SU-DHL-6 (cell line): ENCODE results near the gene FOXP4.

Experiments used
- H2AFZ ChIP-seq: fragments of 200-600 bp; sonication (generic); 2 replicates; pipeline ENCODE4 v1.6.1; 2014; ENCODE audit warnings: low read depth, mild to moderate bottlenecking, moderate library complexity, mixed read lengths, antibody characterized with exemption, low read length; ENCODE audit not compliant: severe bottlenecking
- H3F3A ChIP-seq: fragments of 200-600 bp; shearing (Covaris generic); 2 replicates; pipeline ENCODE4 v1.6.0; 2016; ENCODE audit warnings: antibody characterized with exemption, mild to moderate bottlenecking; ENCODE audit not compliant: insufficient read depth
- H3K27ac ChIP-seq: fragments of 200-600 bp; sonication (generic); 2 replicates; pipeline ENCODE4 v1.5.1; 2016; ENCODE audit warnings: low read depth, mild to moderate bottlenecking, low read length, moderate library complexity, mixed read lengths
- H3K27me3 ChIP-seq: fragments of 200-600 bp; sonication (generic), shearing (Covaris generic); 2 replicates; pipeline ENCODE4 v1.6.0; 2014; ENCODE audit warnings: mild to moderate bottlenecking, low read length
- H3K36me3 ChIP-seq: fragments of 200-600 bp; sonication (generic); 2 replicates; pipeline ENCODE4 v1.6.1; 2014; ENCODE audit warnings: mild to moderate bottlenecking, low read length, mixed read lengths
- H3K4me2 ChIP-seq: fragments of 300-600, 200-600 bp; shearing (Covaris generic), sonication (generic); 2 replicates; pipeline ENCODE4 v1.6.0; 2014; ENCODE audit warnings: low read length, low read depth, mild to moderate bottlenecking; ENCODE audit not compliant: poor library complexity, severe bottlenecking
- H3K4me3 ChIP-seq: fragments of 200-600 bp; sonication (generic); 2 replicates; pipeline ENCODE4 v1.5.1; 2014; ENCODE audit warnings: antibody characterized with exemption, low read length, mild to moderate bottlenecking, mixed read lengths; ENCODE audit not compliant: insufficient read depth, poor library complexity, severe bottlenecking
- H3K79me2 ChIP-seq: fragments of 200-600 bp; sonication (generic); 2 replicates; pipeline ENCODE4 v1.6.1; 2014; ENCODE audit warnings: mild to moderate bottlenecking, low read length, moderate library complexity; ENCODE audit not compliant: insufficient read depth
- H3K9ac ChIP-seq: fragments of 200-600 bp; sonication (generic); 2 replicates; pipeline ENCODE4 v1.7.0; 2014; ENCODE audit warnings: mild to moderate bottlenecking, low read length
- H3K9me2 ChIP-seq: fragments of 200-600 bp; sonication (generic); replicated peaks from 2 replicates; pipeline ENCODE4 v1.6.1; 2014; ENCODE audit warnings: low read length; ENCODE audit not compliant: insufficient read depth
- H3K9me3 ChIP-seq: fragments of 200-600 bp; sonication (generic); 2 replicates; pipeline ENCODE4 v1.6.1; 2014; ENCODE audit warnings: low read length, mixed read lengths; ENCODE audit not compliant: insufficient read depth
- H4K20me1 ChIP-seq: fragments of 200-600 bp; sonication (generic); 2 replicates; pipeline ENCODE4 v1.6.1; 2014; ENCODE audit warnings: low read depth, mild to moderate bottlenecking, antibody characterized with exemption, low read length, moderate library complexity, mixed read lengths
- CTCF ChIP-seq: fragments of 200-600 bp; sonication (generic); IDR thresholded peaks from one replicate; pipeline ENCODE4 v1.5.1; 2017; ENCODE audit warnings: antibody characterized with exemption, mild to moderate bottlenecking, low read length, moderate library complexity; ENCODE audit not compliant: insufficient read depth, poor library complexity, severe bottlenecking
- EZH2phosphoT487 ChIP-seq: fragments of 200-600 bp; sonication (generic), shearing (Covaris generic); conservative IDR thresholded peaks from 2 replicates; pipeline ENCODE4 v1.6.1; 2018; ENCODE audit warnings: mild to moderate bottlenecking, antibody characterized with exemption, low read length, moderate library complexity, mixed read lengths

The FOXP4 gene

DNA sequence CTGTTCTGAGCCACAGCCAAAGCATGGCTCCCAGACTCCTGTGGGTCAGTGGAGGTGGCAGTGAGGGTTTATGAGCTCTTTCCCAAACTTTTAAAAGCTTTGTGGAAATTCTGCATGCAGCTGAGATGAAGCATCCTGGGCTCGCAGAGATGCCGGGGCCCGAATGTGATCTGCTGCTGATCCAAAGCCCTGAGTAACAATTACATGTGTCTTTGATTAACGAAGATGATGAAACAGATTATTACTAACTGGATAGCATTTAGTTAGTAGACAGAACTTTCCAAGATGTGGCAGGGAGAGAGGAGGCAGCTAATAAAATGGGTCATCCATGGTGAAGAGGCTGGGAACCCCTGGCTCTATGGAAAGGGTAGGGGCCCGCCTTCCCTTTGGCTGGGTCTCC lies 48.1 kb downstream of the FOXP4 start:
- H3K9ac ChIP-seq = no peak overlapping the region
- H3K36me3 ChIP-seq = no peaks in the 10 kb centered on the region
- H4K20me1 ChIP-seq = no peaks in the 10 kb centered on the region
- no peaks in the 10 kb centered on the region for H3K79me2 ChIP-seq
- TF ChIP-seq CTCF = no peak
- TF ChIP-seq EZH2phosphoT487 = no peak
- no peaks in the 10 kb centered on the region for H3K27me3 ChIP-seq
- H3K4me3 ChIP-seq = no peak overlapping the region
- no peaks in the 10 kb centered on the region for H3F3A ChIP-seq
- H3K27ac ChIP-seq = no peak overlapping the region
- H3K4me2 ChIP-seq = no peak overlapping the region
- H3K9me3 ChIP-seq = no peaks in the 10 kb centered on the region
- no peak overlapping the region for H2AFZ ChIP-seq
- no peaks in the 10 kb centered on the region for H3K9me2 ChIP-seq

DNA sequence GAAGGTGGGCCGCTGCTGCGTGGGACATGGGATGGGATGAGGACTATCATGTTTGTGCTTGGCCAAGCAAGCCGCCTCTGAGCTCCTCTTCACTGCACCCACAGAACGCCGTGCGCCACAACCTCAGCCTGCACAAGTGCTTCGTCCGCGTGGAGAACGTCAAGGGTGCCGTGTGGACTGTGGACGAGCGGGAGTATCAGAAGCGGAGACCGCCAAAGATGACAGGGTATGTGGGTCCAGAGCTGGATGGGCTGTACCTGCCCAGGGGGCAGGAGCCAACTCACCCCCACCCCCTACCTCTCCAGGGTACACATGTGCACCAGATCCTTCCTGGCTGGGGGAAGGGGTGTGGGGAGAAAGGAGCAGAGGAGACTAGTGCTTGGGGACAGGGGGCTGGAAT lies 48.6 kb downstream of the FOXP4 start:
- no peaks in the 10 kb centered on the region for H3K9me2 ChIP-seq
- H4K20me1 ChIP-seq = no peaks in the 10 kb centered on the region
- no peaks in the 10 kb centered on the region for H3K79me2 ChIP-seq
- no peak overlapping the region for H2AFZ ChIP-seq
- H3K36me3 ChIP-seq = no peaks in the 10 kb centered on the region
- no peak overlapping the region for H3K27ac ChIP-seq
- no peak overlapping the region for H3K4me3 ChIP-seq
- TF ChIP-seq CTCF = no peak
- no peak for TF ChIP-seq EZH2phosphoT487
- H3K27me3 ChIP-seq = no peaks in the 10 kb centered on the region
- no peaks in the 10 kb centered on the region for H3K9me3 ChIP-seq
- H3F3A ChIP-seq = no peaks in the 10 kb centered on the region
- no peak overlapping the region for H3K4me2 ChIP-seq
- H3K9ac ChIP-seq = no peak overlapping the region

- Histone ChIP-seq H3K27ac (no peak overlapping the region), H2AFZ (no peak overlapping the region), H3K79me2 (no peaks in the 10 kb centered on the region), H3K4me3 (no peak overlapping the region), H3K9me2 (no peaks in the 10 kb centered on the region), H3K36me3 (no peaks in the 10 kb centered on the region), H3K27me3 (no peaks in the 10 kb centered on the region), H3K9me3 (no peaks in the 10 kb centered on the region), H4K20me1 (no peaks in the 10 kb centered on the region), H3K4me2 (no peak overlapping the region), H3K9ac (no peak overlapping the region), H3F3A (no peaks in the 10 kb centered on the region)
- TF ChIP-seq EZH2phosphoT487 (no peak), CTCF (no peak)
Observed at GRCh38 chr6:41595166-41595565, 49.0 kb downstream of the FOXP4 start.
